Testis (tissue), 3 donors: ENCODE results near the gene SPATA4. TPM values are rescaled to one million over a fixed set of nuclear protein-coding genes. Genes with fewer than 3 reads are reported as not detected.
"Not testable (repeated sequence)": the region's sequence is repeated elsewhere in the genome, so short reads cannot be mapped to it uniquely, and the experiment has no call there.

Experiments used
- DNase-seq: peaks from one replicate; pipeline ENCODE4 v3.0.0-alpha.2; 2019
- H3K27ac ChIP-seq, 2 donors: fragments of 200-600 bp; sonication (generic); one replicate each; pipeline ENCODE4 v1.5.1; 2019
- H3K27me3 ChIP-seq: fragments of 200-600 bp; sonication (generic); one replicate; pipeline ENCODE4 v1.5.1; 2019
- H3K36me3 ChIP-seq: fragments of 200-600 bp; sonication (generic); one replicate; pipeline ENCODE4 v1.5.1; 2017; ENCODE audit warnings: low read depth; ENCODE audit errors: missing control alignments
- H3K4me1 ChIP-seq: fragments of 200-600 bp; sonication (generic); one replicate; pipeline ENCODE4 v1.5.1; 2019
- H3K4me3 ChIP-seq, 2 donors: fragments of 200-600 bp; sonication (generic); one replicate each; pipeline ENCODE4 v1.5.1; 2017 to 2019
- H3K9me3 ChIP-seq: fragments of 200-600 bp; sonication (generic); one replicate; pipeline ENCODE4 v1.5.1; 2017
- POLR2A ChIP-seq: fragments of 450-650 bp; IDR thresholded peaks from one replicate; pipeline ENCODE4 v1.6.1; 2017; ENCODE audit warnings: antibody characterized with exemption, mild to moderate bottlenecking, moderate library complexity
- WGBS, 2 donors: methylation state at CpG; one replicate each; pipeline ENCODE4 v1.1.5; 2018; 5-methylcytosine and 5-hydroxymethylcytosine counted together
- intact Hi-C: fragments of 100-400 bp; cut with DNase I; formaldehyde crosslinking; loops from one replicate; pipeline ENCODE4 v1.15.1; 2023; ENCODE audit warnings: low total_unique reads
- polyA plus RNA-seq: library from polyadenylated mRNA; stranded (reverse); fragments of 350-450 nt; fragmentation: Illumina TruSeq; extraction: RNeasy Lipid Tissue Mini Kit (QIAGEN cat#74804); gene quantifications from one replicate; pipeline ENCODE4 v1.2.3, GENCODE V29; 2014; ENCODE audit warnings: low read depth, low replicate concordance; ENCODE audit not compliant: insufficient read depth
- total RNA-seq, 2 donors: library from RNA; depleted of rRNA; stranded (reverse); fragments of >200 nt; gene quantifications; one replicate each; pipeline ENCODE4 v1.2.3, GENCODE V29; 2016
- TF ChIP-seq, protein P1 (sequence below), 3 experiments: fragments of 450-650 bp in 2 of 3; fragments of 200-600 bp in 1 of 3; sonication (generic) in 1 of 3; IDR thresholded peaks; one replicate each; pipeline ENCODE4 v1.5.1; 2016 to 2019; ENCODE audit warnings: antibody characterized with exemption in 3 of 3, mild to moderate bottlenecking in 2 of 3, moderate library complexity in 1 of 3

SPATA4 gene
- total and polyA plus RNA-seq, 3 donors from 2014 or later, result 61.5 to 340 (median 88.7) TPM

DNA sequence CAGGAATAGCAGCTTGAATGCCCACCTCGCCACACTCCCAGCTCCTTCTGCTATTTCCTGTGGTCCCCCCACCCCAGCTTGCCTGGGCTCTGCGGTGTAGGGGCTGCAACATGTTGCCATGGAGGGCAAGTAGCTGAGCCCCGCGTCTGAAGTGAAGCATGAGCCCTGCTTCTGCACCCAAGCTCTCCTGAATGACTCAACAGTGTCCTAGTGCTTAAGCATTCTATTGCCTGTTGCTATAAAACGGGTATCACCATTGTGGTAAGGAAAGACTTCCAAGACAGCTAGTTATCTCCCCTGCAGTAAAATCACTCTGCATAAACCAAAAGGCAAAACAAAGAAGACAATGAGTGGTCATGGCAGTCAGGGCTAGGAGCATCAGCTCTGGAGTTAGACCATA, 31.4 kb upstream of the SPATA4 start:
- intact Hi-C loops, result no loop called here
- Histone ChIP-seq H3K9me3 (no peaks in the 10 kb centered on the region), H3K4me3 (no peak overlapping the region), H3K27ac (no peak overlapping the region), H3K4me1 (no peaks in the 10 kb centered on the region), H3K36me3 (no peaks in the 10 kb centered on the region), H3K27me3 (no peaks in the 10 kb centered on the region)
- no peak for TF ChIP-seq POLR2A
- TF ChIP-seq, protein P1, sequence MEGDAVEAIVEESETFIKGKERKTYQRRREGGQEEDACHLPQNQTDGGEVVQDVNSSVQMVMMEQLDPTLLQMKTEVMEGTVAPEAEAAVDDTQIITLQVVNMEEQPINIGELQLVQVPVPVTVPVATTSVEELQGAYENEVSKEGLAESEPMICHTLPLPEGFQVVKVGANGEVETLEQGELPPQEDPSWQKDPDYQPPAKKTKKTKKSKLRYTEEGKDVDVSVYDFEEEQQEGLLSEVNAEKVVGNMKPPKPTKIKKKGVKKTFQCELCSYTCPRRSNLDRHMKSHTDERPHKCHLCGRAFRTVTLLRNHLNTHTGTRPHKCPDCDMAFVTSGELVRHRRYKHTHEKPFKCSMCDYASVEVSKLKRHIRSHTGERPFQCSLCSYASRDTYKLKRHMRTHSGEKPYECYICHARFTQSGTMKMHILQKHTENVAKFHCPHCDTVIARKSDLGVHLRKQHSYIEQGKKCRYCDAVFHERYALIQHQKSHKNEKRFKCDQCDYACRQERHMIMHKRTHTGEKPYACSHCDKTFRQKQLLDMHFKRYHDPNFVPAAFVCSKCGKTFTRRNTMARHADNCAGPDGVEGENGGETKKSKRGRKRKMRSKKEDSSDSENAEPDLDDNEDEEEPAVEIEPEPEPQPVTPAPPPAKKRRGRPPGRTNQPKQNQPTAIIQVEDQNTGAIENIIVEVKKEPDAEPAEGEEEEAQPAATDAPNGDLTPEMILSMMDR (IDR thresholded peaks at IDR 0.05), result no peak
- no peak for DNase-seq
- 77 to 90% methylated on average over 5 of the region's 5 CpGs for WGBS, 2 donors

DNA sequence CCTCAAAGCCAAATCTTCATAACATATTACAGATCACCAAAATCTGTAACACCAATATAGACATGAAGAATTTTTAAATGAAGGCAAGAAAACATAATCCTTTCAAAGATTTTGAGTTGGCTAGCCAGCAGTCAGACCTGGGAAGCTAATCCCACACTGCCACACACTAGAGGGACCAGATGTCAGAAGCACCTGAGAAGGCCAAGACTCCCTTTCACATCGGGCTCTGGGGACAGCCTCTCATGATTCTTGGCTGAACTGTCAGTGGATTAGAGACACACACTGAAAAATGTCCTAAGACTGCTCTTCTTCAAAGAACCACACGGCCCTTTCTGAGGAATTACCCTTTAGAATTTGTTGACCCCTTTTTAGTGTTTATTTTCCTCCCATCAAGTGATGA, 28.2 kb upstream of the SPATA4 start:
- Histone ChIP-seq H3K9me3 (no peaks in the 10 kb centered on the region), H3K4me3 (no peak overlapping the region), H3K4me1 (no peaks in the 10 kb centered on the region), H3K27ac (no peak overlapping the region), H3K27me3 (no peaks in the 10 kb centered on the region), H3K36me3 (no peaks in the 10 kb centered on the region)
- intact Hi-C loops, result no loop called here
- 63 to 82% methylated on average over 2 of the region's 2 CpGs for WGBS, 2 donors
- TF ChIP-seq, protein P1 (IDR thresholded peaks at IDR 0.05), result no peak
- no peak for TF ChIP-seq POLR2A
- no peak for DNase-seq

DNA sequence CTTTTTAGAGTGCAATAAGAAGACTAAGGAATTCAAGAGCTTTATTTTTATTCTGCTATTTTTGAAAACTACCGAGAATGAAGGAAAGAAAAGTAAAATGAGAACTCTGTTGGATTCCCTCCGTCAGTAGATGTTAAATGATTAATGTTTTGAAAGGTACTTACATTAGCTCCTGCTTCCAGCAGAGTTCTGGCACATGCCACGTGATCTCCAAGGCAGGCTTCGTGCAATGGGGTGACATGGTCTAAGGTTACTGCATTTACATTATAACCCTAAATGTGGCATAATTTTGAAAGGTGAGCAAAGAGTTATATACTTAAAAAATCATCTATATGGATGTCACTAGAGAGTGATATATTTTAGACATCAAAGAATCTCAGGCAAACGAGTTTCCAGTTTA, 26.8 kb upstream of the SPATA4 start:
- Histone ChIP-seq H3K4me3 (no peak overlapping the region), H3K4me1 (no peaks in the 10 kb centered on the region), H3K27me3 (no peaks in the 10 kb centered on the region), H3K9me3 (no peaks in the 10 kb centered on the region), H3K27ac (no peak overlapping the region), H3K36me3 (no peaks in the 10 kb centered on the region)
- 52 to 74% methylated on average over 5 of the region's 5 CpGs for WGBS, 2 donors
- intact Hi-C loops, result no loop called here
- TF ChIP-seq, protein P1 (IDR thresholded peaks at IDR 0.05), result no peak
- TF ChIP-seq POLR2A, result no peak
- DNase-seq, result no peak

DNA sequence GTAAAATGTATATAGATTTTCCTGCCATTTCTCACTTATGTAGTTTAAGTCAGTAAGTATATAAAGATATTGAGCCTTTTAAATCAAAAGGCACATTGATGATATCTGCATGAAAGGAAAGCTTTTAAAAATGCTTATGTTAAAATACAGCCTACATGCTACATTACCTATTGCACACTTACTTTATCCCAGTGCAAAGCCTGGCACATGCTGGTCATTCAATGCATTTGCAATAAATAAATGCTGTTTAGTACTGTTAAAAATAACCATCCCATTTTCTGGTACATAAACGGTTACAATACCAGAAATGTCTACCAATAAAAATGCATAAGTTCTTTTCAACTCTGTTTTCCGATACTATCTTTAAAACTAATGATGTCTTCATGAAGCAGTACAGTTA, 22.1 kb upstream of the SPATA4 start:
- DNase-seq, result no peak
- Histone ChIP-seq H3K4me1 (no peaks in the 10 kb centered on the region), H3K36me3 (no peaks in the 10 kb centered on the region), H3K9me3 (no peaks in the 10 kb centered on the region), H3K4me3 (no peak overlapping the region), H3K27ac (no peak overlapping the region), H3K27me3 (no peaks in the 10 kb centered on the region)
- 68 to 76% methylated on average over 2 of the region's 2 CpGs for WGBS, 2 donors
- intact Hi-C loops, result no loop called here
- TF ChIP-seq, protein P1 (IDR thresholded peaks at IDR 0.05), result no peak
- TF ChIP-seq POLR2A, result no peak

DNA sequence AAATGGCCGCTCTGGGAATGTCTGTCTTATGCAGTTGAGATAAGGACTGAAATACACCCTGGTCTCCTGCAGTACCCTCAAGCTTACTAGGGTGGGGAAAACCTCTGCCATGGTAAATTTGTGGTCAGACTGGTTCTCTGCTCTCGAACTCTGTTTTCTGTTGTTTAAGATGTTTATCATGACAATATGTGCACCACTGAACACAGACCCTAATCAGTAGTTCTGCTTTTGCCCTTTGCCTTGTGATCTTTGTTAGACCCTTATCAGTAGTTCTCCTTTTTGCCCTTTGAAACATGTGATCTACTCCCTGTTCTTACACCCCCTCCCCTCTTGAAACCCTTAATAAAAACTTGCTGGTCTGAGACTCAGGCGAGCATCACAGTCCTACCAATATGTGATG, 17.0 kb upstream of the SPATA4 start:
- DNase-seq, H3K9me3 ChIP-seq, H3K36me3 ChIP-seq, H3K27me3 ChIP-seq, H3K4me1 ChIP-seq, H3K4me3 ChIP-seq, H3K27ac ChIP-seq, intact Hi-C loops: not testable (repeated sequence)
- WGBS, 2 donors, result 74 to 81% methylated on average over 3 of the region's 3 CpGs
